Measurements from ENCODE around the gene CCT8. TPM values are rescaled to one million over a fixed set of nuclear protein-coding genes. Genes with fewer than 3 reads are reported as not detected.

Gene CCT8
- total and polyA plus RNA-seq, 10 of the 15 experiments (the other 5 are each of a cell fraction or from before 2014, with no cell fraction given): 321 to 696 (median 471) TPM

- TF ChIP-seq MXI1 (IDR thresholded peaks at IDR 0.05; ENCODE audit: low read depth, low read length) (0 out of 2 replicates have a peak, but pooled peaks have one; percentile 39), CUX1 (IDR thresholded peaks at IDR 0.05; ENCODE audit: insufficient replicate concordance, low read depth, low read length) (no peak), SMAD1 (IDR thresholded peaks at IDR 0.05; ENCODE audit: low read depth, partially characterized antibody) (peak; percentile 95), ZNF687 (IDR thresholded peaks at IDR 0.05) (peak; percentile 69), SIN3A (IDR thresholded peaks at IDR 0.05; ENCODE audit: low read depth, low read length) (0 out of 2 replicates have a peak, but pooled peaks have one; percentile 30), NFIC (IDR thresholded peaks at IDR 0.05; ENCODE audit: low read depth, low read length) (no peak), NFYB (IDR thresholded peaks at IDR 0.05; ENCODE audit: insufficient read depth, low read depth, low read length) (0 out of 2 replicates have a peak, but pooled peaks have one; percentile 52), RB1 (IDR thresholded peaks at IDR 0.05; ENCODE audit: borderline replicate concordance) (no peak), RFX5 (IDR thresholded peaks at IDR 0.05; ENCODE audit: low read depth, low read length) (peak; percentile 35; the same call in 1 of the 2 replicates), TBL1XR1 (IDR thresholded peaks at IDR 0.05; ENCODE audit: low read depth, low read length) (no peak), NR2F1 (conservative IDR thresholded peaks at IDR 0.05) (peak; percentile 63), PKNOX1 (IDR thresholded peaks at IDR 0.05) (peak; percentile 23; the same call in 1 of the 2 replicates), HSF1 (IDR thresholded peaks at IDR 0.05; ENCODE audit: low read depth, low read length) (no peak), NFXL1 (IDR thresholded peaks at IDR 0.05; ENCODE audit: borderline replicate concordance) (no peak)
These were observed 5.7 kb upstream of the CCT8 start (continued) for GRCh38 chr21:29078869-29079767.
